Panc1 (cell line): ENCODE results near the gene CC2D1A.

Experiments used
- TF ChIP-seq, protein P1 (sequence below), 2 experiments: IDR thresholded peaks; 2 replicates each; pipeline ENCODE4 v1.6.1; 2011 to 2012; ENCODE audit warnings: low read depth in 2 of 2, control low read depth in 1 of 2, low read length in 1 of 2, mild to moderate bottlenecking in 1 of 2, moderate library complexity in 1 of 2; ENCODE audit not compliant: insufficient read depth in 1 of 2
- TF ChIP-seq, protein P2 (sequence below): fragments of 450-650 bp; IDR thresholded peaks from 2 replicates; pipeline ENCODE4 v1.5.1; 2017; ENCODE audit warnings: mild to moderate bottlenecking

DNA sequence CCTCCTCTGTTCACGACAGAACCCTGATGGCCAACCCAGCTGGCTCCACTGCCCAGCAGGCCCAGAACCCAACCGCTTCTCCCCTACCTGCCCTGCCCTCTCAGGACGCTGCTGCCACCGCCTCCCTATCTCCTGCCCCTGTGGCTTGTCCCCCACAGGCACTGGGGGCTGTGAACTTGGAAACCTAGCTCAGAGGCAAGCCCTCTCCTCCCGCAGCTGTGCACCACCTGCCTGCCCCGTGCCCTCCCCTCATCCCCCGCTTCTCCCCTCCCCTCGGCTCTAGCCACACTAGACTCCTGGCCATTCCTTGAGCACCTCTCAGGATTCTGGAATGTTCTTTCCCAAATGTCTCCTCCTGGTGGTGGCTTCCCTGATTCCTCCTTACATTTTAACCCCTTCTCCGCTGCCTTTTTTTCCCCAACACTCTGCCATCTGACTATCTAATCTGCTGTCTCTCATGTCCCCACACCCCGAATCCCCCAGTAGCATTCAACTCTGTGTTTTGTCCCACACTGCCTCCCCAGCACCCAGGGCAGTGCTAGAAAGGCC lies 22.4 kb upstream of the CC2D1A start:
- TF ChIP-seq, protein P1, sequence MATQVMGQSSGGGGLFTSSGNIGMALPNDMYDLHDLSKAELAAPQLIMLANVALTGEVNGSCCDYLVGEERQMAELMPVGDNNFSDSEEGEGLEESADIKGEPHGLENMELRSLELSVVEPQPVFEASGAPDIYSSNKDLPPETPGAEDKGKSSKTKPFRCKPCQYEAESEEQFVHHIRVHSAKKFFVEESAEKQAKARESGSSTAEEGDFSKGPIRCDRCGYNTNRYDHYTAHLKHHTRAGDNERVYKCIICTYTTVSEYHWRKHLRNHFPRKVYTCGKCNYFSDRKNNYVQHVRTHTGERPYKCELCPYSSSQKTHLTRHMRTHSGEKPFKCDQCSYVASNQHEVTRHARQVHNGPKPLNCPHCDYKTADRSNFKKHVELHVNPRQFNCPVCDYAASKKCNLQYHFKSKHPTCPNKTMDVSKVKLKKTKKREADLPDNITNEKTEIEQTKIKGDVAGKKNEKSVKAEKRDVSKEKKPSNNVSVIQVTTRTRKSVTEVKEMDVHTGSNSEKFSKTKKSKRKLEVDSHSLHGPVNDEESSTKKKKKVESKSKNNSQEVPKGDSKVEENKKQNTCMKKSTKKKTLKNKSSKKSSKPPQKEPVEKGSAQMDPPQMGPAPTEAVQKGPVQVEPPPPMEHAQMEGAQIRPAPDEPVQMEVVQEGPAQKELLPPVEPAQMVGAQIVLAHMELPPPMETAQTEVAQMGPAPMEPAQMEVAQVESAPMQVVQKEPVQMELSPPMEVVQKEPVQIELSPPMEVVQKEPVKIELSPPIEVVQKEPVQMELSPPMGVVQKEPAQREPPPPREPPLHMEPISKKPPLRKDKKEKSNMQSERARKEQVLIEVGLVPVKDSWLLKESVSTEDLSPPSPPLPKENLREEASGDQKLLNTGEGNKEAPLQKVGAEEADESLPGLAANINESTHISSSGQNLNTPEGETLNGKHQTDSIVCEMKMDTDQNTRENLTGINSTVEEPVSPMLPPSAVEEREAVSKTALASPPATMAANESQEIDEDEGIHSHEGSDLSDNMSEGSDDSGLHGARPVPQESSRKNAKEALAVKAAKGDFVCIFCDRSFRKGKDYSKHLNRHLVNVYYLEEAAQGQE (IDR thresholded peaks at IDR 0.05; ENCODE audit: insufficient read depth in 1 of 2, low read depth in 2 of 2, low read length in 1 of 2), result no peak
- TF ChIP-seq, protein P2, sequence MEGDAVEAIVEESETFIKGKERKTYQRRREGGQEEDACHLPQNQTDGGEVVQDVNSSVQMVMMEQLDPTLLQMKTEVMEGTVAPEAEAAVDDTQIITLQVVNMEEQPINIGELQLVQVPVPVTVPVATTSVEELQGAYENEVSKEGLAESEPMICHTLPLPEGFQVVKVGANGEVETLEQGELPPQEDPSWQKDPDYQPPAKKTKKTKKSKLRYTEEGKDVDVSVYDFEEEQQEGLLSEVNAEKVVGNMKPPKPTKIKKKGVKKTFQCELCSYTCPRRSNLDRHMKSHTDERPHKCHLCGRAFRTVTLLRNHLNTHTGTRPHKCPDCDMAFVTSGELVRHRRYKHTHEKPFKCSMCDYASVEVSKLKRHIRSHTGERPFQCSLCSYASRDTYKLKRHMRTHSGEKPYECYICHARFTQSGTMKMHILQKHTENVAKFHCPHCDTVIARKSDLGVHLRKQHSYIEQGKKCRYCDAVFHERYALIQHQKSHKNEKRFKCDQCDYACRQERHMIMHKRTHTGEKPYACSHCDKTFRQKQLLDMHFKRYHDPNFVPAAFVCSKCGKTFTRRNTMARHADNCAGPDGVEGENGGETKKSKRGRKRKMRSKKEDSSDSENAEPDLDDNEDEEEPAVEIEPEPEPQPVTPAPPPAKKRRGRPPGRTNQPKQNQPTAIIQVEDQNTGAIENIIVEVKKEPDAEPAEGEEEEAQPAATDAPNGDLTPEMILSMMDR, result no peak
